Ishikawa (cell line): ENCODE results near the gene DOK3.

Experiments
- CEBPB ChIP-seq: IDR thresholded peaks from 2 replicates; pipeline ENCODE4 v1.6.1; 2012
- EP300 ChIP-seq: IDR thresholded peaks from 2 replicates; pipeline ENCODE4 v1.6.1; 2012; ENCODE audit warnings: borderline replicate concordance
- RAD21 ChIP-seq: IDR thresholded peaks from 2 replicates; pipeline ENCODE4 v1.6.1; 2012; ENCODE audit warnings: low read depth
- TF ChIP-seq, protein P1 (sequence below): IDR thresholded peaks from 2 replicates; pipeline ENCODE4 v1.6.1; 2012; ENCODE audit warnings: low read depth, mild to moderate bottlenecking

GRCh38 chr5:177458912-177459350, 50.7 kb downstream of the DOK3 start:
- TF ChIP-seq RAD21 (no peak), CEBPB (no peak), EP300 (no peak)
- TF ChIP-seq, protein P1, sequence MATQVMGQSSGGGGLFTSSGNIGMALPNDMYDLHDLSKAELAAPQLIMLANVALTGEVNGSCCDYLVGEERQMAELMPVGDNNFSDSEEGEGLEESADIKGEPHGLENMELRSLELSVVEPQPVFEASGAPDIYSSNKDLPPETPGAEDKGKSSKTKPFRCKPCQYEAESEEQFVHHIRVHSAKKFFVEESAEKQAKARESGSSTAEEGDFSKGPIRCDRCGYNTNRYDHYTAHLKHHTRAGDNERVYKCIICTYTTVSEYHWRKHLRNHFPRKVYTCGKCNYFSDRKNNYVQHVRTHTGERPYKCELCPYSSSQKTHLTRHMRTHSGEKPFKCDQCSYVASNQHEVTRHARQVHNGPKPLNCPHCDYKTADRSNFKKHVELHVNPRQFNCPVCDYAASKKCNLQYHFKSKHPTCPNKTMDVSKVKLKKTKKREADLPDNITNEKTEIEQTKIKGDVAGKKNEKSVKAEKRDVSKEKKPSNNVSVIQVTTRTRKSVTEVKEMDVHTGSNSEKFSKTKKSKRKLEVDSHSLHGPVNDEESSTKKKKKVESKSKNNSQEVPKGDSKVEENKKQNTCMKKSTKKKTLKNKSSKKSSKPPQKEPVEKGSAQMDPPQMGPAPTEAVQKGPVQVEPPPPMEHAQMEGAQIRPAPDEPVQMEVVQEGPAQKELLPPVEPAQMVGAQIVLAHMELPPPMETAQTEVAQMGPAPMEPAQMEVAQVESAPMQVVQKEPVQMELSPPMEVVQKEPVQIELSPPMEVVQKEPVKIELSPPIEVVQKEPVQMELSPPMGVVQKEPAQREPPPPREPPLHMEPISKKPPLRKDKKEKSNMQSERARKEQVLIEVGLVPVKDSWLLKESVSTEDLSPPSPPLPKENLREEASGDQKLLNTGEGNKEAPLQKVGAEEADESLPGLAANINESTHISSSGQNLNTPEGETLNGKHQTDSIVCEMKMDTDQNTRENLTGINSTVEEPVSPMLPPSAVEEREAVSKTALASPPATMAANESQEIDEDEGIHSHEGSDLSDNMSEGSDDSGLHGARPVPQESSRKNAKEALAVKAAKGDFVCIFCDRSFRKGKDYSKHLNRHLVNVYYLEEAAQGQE, result no peak
